ENCODE measurements around the gene TRIM46. TPM values are rescaled to one million over a fixed set of nuclear protein-coding genes. Genes with fewer than 3 reads are reported as not detected.

TRIM46 gene
- total and polyA plus RNA-seq, 2 of the 13 experiments (the other 11 are each of a cell fraction or from before 2014, with no cell fraction given), result 0.04 to 0.09 TPM

GRCh38 chr1:155176544-155177071, 3.0 kb downstream of the TRIM46 start (continued):
- TF ChIP-seq HNF1A (IDR thresholded peaks at IDR 0.05; ENCODE audit: low read depth), result peak; percentile 58
- TF ChIP-seq HNF1A (CRISPR knock-in tag; IDR thresholded peaks at IDR 0.05; ENCODE audit: borderline replicate concordance), result no peak
- TF ChIP-seq HIC2 (CRISPR knock-in tag; IDR thresholded peaks at IDR 0.05; ENCODE audit: low read depth), result peak; percentile 87; the same call in 1 of the 2 replicates
- no peak for TF ChIP-seq HMGA1 (CRISPR knock-in tag; conservative IDR thresholded peaks at IDR 0.05)
- no peak for TF ChIP-seq MTA1 (CRISPR knock-in tag; IDR thresholded peaks at IDR 0.05; ENCODE audit: borderline replicate concordance)
- TF ChIP-seq GMEB2 (CRISPR knock-in tag; IDR thresholded peaks at IDR 0.05; ENCODE audit: low read depth), result no peak
- peak in 1 of 2 experiments; percentile 51; a peak in 1 of 4 replicates for TF ChIP-seq HMGXB4 (CRISPR knock-in tag; IDR thresholded peaks at IDR 0.05; ENCODE audit: borderline replicate concordance in 1 of 2, low read depth in 1 of 2)
- peak; percentile 94 for TF ChIP-seq ZNF574 (CRISPR knock-in tag; IDR thresholded peaks at IDR 0.05)
- 0 out of 2 replicates have a peak, but pooled peaks have one; percentile 37 for TF ChIP-seq GABPB1 (CRISPR knock-in tag; IDR thresholded peaks at IDR 0.05)
- TF ChIP-seq STAG1 (CRISPR knock-in tag; IDR thresholded peaks at IDR 0.05), result peak; percentile 62
- TF ChIP-seq ZMAT3 (CRISPR knock-in tag; conservative IDR thresholded peaks at IDR 0.05), result no peak
- TF ChIP-seq BCL6 (CRISPR knock-in tag; IDR thresholded peaks at IDR 0.05), result 0 out of 2 replicates have a peak, but pooled peaks have one; percentile 14
- no peak for TF ChIP-seq ZNF841 (CRISPR knock-in tag; IDR thresholded peaks at IDR 0.05; ENCODE audit: borderline replicate concordance)
- no peak for TF ChIP-seq NAIF1 (CRISPR knock-in tag; IDR thresholded peaks at IDR 0.05; ENCODE audit: borderline replicate concordance)
